ENCODE data around the gene ST3GAL6. TPM values are rescaled to one million over a fixed set of nuclear protein-coding genes. Genes with fewer than 3 reads are reported as not detected.

Gene ST3GAL6
- total RNA-seq, 4 donors from 2014 or later, result 1.6 to 6.6 (median 2.5) TPM

DNA sequence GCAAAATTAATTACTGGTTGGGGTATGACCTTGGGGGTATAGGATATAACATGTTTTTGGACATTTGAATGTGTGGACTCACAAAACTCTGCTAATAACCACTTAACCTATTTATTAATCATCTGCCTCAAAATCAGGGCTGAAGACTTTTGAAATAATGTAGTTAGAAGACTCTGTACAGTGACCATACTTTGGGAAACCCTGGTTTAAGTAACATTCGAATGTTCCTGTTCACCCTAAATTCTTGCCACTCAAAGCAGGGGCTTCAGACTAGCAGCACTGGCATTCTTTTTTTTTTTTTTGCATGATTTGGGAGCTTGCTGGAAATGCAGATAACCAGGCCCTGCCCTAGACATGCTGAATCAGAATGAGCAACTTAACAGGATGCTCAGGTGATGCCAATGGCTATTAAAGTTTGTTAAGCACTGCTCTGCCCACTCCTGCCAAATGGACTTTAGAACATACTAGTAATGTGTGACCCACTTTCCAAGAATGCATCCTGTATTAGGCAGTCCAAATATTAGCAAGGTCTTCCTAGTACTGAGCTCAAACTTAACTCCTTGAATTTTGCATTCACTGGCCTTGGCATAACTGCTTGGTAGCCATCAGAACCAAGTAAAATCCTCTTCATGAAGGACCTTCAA, 12.7 kb upstream of the ST3GAL6 start:
- Histone ChIP-seq H3K36me3 (no peaks in the 10 kb centered on the region), H3K4me1 (no peaks in the 10 kb centered on the region), H3K4me3 (no peak overlapping the region), H3K27ac (no peak overlapping the region), H3K9me3 (no peaks in the 10 kb centered on the region), H3K27me3 (no peaks in the 10 kb centered on the region)
- DNase-seq, result no peak
- TF ChIP-seq POLR2A (IDR thresholded peaks at IDR 0.05), result no peak
- TF ChIP-seq, protein P1, sequence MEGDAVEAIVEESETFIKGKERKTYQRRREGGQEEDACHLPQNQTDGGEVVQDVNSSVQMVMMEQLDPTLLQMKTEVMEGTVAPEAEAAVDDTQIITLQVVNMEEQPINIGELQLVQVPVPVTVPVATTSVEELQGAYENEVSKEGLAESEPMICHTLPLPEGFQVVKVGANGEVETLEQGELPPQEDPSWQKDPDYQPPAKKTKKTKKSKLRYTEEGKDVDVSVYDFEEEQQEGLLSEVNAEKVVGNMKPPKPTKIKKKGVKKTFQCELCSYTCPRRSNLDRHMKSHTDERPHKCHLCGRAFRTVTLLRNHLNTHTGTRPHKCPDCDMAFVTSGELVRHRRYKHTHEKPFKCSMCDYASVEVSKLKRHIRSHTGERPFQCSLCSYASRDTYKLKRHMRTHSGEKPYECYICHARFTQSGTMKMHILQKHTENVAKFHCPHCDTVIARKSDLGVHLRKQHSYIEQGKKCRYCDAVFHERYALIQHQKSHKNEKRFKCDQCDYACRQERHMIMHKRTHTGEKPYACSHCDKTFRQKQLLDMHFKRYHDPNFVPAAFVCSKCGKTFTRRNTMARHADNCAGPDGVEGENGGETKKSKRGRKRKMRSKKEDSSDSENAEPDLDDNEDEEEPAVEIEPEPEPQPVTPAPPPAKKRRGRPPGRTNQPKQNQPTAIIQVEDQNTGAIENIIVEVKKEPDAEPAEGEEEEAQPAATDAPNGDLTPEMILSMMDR (IDR thresholded peaks at IDR 0.05), result no peak

DNA sequence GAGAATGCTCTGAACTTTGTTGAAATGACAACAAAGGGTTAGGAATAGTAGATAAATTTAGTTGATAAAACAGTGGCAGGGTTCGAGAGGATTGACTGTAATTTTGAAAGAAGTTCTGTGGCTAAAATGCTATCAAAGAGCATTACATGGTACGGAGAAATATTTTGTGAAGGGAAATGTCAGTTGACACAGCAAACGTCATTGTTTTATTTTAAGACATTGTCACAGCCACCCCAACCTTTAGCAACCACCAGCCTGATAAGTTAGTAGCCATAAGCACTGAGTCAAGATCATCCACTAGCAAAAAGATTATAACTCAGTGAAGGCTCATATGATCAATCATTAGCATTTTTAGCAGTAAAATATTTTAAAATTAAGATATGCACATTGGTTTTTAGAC, 8.7 kb upstream of the ST3GAL6 start:
- H3K4me3 ChIP-seq, result no peak overlapping the region
- H3K4me1 ChIP-seq, result no peaks in the 10 kb centered on the region
- no peak overlapping the region for H3K27ac ChIP-seq
- no peaks in the 10 kb centered on the region for H3K9me3 ChIP-seq
- TF ChIP-seq, protein P1 (IDR thresholded peaks at IDR 0.05), result no peak
- TF ChIP-seq POLR2A (IDR thresholded peaks at IDR 0.05), result no peak
- H3K36me3 ChIP-seq, result no peaks in the 10 kb centered on the region
- no peak for DNase-seq
- H3K27me3 ChIP-seq, result no peaks in the 10 kb centered on the region

DNA sequence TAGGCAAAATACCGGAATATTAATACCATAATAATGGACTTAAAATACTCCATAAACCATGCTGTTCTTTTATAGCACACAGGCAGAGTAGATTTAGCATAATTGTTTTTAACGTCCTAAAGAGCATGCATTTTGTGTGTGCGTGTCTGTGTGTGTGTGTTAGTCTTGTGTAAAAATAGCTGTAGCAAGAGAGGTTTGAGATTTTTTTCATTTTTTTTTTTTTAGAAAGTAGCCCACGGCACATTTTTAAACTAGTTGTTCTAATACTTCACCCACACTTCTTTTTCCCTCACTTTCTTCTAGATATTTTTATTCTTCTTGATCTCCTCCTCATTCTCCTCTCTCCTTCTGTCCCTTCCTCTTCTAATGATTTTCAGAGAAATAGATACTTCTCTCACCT, 7.5 kb upstream of the ST3GAL6 start:
- Histone ChIP-seq H3K27ac (no peak overlapping the region), H3K36me3 (no peaks in the 10 kb centered on the region), H3K27me3 (no peaks in the 10 kb centered on the region), H3K9me3 (no peaks in the 10 kb centered on the region), H3K4me1 (no peaks in the 10 kb centered on the region), H3K4me3 (no peak overlapping the region)
- TF ChIP-seq, protein P1 (IDR thresholded peaks at IDR 0.05), result no peak
- TF ChIP-seq POLR2A (IDR thresholded peaks at IDR 0.05), result no peak
- no peak for DNase-seq

DNA sequence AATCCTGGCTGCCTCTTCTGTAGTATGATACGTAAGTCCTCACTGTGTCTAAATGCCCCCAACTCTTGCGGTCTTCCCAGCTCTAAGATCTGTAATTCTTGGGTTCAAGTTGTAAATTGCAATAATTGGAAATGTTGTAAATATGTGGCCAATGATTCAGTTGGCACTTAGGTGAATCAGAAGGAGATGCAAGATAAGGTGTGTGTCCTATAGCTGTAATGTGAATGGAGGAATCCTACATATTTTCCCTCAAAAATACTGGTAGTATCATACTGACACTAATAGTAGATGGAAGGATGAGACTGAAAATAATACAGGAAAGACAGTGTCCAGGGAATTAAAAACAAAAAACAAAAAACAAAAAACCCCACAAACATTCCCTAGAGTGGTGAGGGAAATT, 3.5 kb upstream of the ST3GAL6 start:
- Histone ChIP-seq H3K4me3 (no peak overlapping the region), H3K27ac (no peak overlapping the region), H3K36me3 (no peaks in the 10 kb centered on the region), H3K4me1 (no peaks in the 10 kb centered on the region), H3K27me3 (no peaks in the 10 kb centered on the region), H3K9me3 (no peaks in the 10 kb centered on the region)
- DNase-seq, result no peak
- TF ChIP-seq, protein P1 (IDR thresholded peaks at IDR 0.05), result no peak
- TF ChIP-seq POLR2A (IDR thresholded peaks at IDR 0.05), result no peak

DNA sequence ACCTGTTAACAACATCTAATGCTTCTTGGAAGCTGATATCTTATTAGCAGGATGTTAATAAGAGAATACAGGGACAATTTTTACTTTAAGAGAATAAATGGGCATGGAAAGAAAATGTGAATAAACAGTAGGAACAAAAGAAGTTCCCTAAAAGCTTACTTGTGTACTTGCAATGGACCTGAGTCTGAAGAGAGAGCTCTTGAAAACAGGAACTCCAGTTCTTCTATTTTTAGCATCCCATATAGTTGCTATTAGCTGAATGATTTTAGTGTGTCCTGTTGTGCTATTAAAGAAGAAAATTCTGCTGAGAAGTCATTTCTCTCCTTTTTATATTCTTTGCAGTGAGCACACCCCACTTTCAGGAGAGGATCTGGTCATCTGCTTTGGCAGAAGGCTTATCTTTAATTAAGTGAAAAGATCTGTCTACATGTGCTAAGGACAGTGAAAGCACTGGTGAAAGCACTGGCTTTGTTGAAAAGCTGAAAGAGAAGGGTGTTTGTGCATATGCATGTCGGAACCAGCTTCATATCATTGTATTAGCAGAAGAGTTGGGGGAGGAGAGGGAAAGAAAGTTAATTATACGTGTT, 1.4 kb upstream of the ST3GAL6 start:
- H3K36me3 ChIP-seq, result no peaks in the 10 kb centered on the region
- no peak overlapping the region for H3K4me3 ChIP-seq
- TF ChIP-seq, protein P1 (IDR thresholded peaks at IDR 0.05), result no peak
- TF ChIP-seq POLR2A (IDR thresholded peaks at IDR 0.05), result no peak
- no peak overlapping the region for H3K27ac ChIP-seq
- no peaks in the 10 kb centered on the region for H3K27me3 ChIP-seq
- no peaks in the 10 kb centered on the region for H3K4me1 ChIP-seq
- no peaks in the 10 kb centered on the region for H3K9me3 ChIP-seq
- DNase-seq, result no peak

Measured in Peyer's patch (tissue), 4 donors.